Thyroid gland (tissue), 4 donors: ENCODE measurements around the gene RAB11FIP4. TPM values are rescaled to one million over a fixed set of nuclear protein-coding genes. Genes with fewer than 3 reads are reported as not detected.

Experiments used
- DNase-seq, 2 donors: peaks; one replicate each; pipeline ENCODE4 v3.0.0-alpha.2; 2019
- H3K27ac ChIP-seq, 3 donors: fragments of 200-600 bp; sonication (generic); 1 replicate in 2 of 3; 2 replicates in 1 of 3; pipeline ENCODE4 v1.5.1; 2016 to 2019; ENCODE audit warnings: mild to moderate bottlenecking in 1 of 3, moderate library complexity in 1 of 3
- H3K27me3 ChIP-seq: fragments of 200-600 bp; sonication (generic); one replicate; pipeline ENCODE4 v1.5.1; 2019
- H3K36me3 ChIP-seq, 2 donors: fragments of 200-600 bp; sonication (generic); one replicate each; pipeline ENCODE4 v1.5.1; 2016 to 2019
- H3K4me1 ChIP-seq, 2 donors: fragments of 200-600 bp; sonication (generic); one replicate each; pipeline ENCODE4 v1.5.1; 2017 to 2019
- H3K4me3 ChIP-seq, 3 donors: fragments of 200-600 bp; sonication (generic); replicated peaks in 1 of 3; 1 replicate in 2 of 3; 2 replicates in 1 of 3; pipeline ENCODE4 v1.5.1; 2016; ENCODE audit warnings: mild to moderate bottlenecking in 1 of 3
- H3K9me3 ChIP-seq: fragments of 200-600 bp; sonication (generic); one replicate; pipeline ENCODE4 v1.5.1; 2017
- CTCF ChIP-seq, 6 experiments: fragments of 200-600 bp in 3 of 6; fragments of 450-650 bp in 3 of 6; sonication (generic) in 3 of 6; IDR thresholded peaks; one replicate each; pipeline ENCODE4 v1.5.1; 2016 to 2019; ENCODE audit warnings: antibody characterized with exemption in 6 of 6, mild to moderate bottlenecking in 2 of 6, inconsistent platforms in 1 of 6, moderate library complexity in 1 of 6
- POLR2A ChIP-seq, 2 donors: fragments of 450-650 bp; IDR thresholded peaks; one replicate each; pipeline ENCODE4 v1.6.1; 2017; ENCODE audit warnings: antibody characterized with exemption in 2 of 2, mild to moderate bottlenecking in 2 of 2, moderate library complexity in 1 of 2
- WGBS, 2 donors: methylation state at CpG; one replicate each; pipeline ENCODE4 v1.1.5; 2017; 5-methylcytosine and 5-hydroxymethylcytosine counted together
- intact Hi-C: fragments of 100-400 bp; cut with DNase I; formaldehyde crosslinking; loops from one replicate; pipeline ENCODE4 v1.15.1; 2023
- total RNA-seq, 4 donors: library from RNA; depleted of rRNA; stranded (reverse); fragments of >200 nt; gene quantifications; one replicate each; pipeline ENCODE4 v1.2.3, GENCODE V29; 2016

Gene RAB11FIP4
- total RNA-seq, 4 donors from 2014 or later, result 21.1 to 44.5 (median 24.9) TPM

- peak; percentile 74 to 78 for DNase-seq
- Histone ChIP-seq H3K9me3 (no peaks in the 10 kb centered on the region), H3K36me3 (no peaks in the 10 kb centered on the region), H3K27me3 (no peaks in the 10 kb centered on the region), H3K27ac (peak overlapping the region; percentile 73 to 79 (median 73)), H3K4me1 (peaks cover 41 to 81% of the 10 kb centered on the region in 2 donors), H3K4me3 (no peak overlapping the region)
- WGBS, 2 donors, result 50 to 51% methylated on average over 6 of the region's 6 CpGs
- TF ChIP-seq POLR2A (IDR thresholded peaks at IDR 0.05), result no peak
- TF ChIP-seq CTCF (IDR thresholded peaks at IDR 0.05), result no peak
- intact Hi-C loops, result no loop called here
Observed at GRCh38 chr17:31564883-31565301, 173.4 kb downstream of the RAB11FIP4 start.

- peaks cover 41 to 83% of the 10 kb centered on the region in 2 donors for H3K4me1 ChIP-seq
- WGBS, 2 donors, result 93 to 94% methylated on average over 9 of the region's 9 CpGs
- no peaks in the 10 kb centered on the region for H3K36me3 ChIP-seq
- peak overlapping the region; percentile 73 to 79 (median 73) for H3K27ac ChIP-seq
- TF ChIP-seq CTCF (IDR thresholded peaks at IDR 0.05) (no peak), POLR2A (IDR thresholded peaks at IDR 0.05) (no peak)
- H3K4me3 ChIP-seq, result no peak overlapping the region
- no peaks in the 10 kb centered on the region for H3K9me3 ChIP-seq
- no peaks in the 10 kb centered on the region for H3K27me3 ChIP-seq
- DNase-seq, result no peak
- intact Hi-C loops, result no loop called here
Observed at GRCh38 chr17:31565652-31566051, 174.2 kb downstream of the RAB11FIP4 start.

- intact Hi-C loops, result no loop called here
- Histone ChIP-seq H3K4me3 (no peak overlapping the region), H3K9me3 (no peaks in the 10 kb centered on the region), H3K27me3 (no peaks in the 10 kb centered on the region), H3K36me3 (no peaks in the 10 kb centered on the region), H3K4me1 (peaks cover 42 to 83% of the 10 kb centered on the region in 2 donors), H3K27ac (peak overlapping the region in 2 of 3 donors; percentile 73 to 79)
- DNase-seq, result peak in 1 of 2 donors; percentile 41
- 79 to 87% methylated on average over 12 of the region's 12 CpGs for WGBS, 2 donors
- TF ChIP-seq POLR2A (IDR thresholded peaks at IDR 0.05) (no peak), CTCF (IDR thresholded peaks at IDR 0.05) (no peak)
Observed at GRCh38 chr17:31566247-31566991, 174.9 kb downstream of the RAB11FIP4 start.

GRCh38 chr17:31566992-31567373 lies 175.5 kb downstream of the RAB11FIP4 start:
- H3K27me3 ChIP-seq, result no peaks in the 10 kb centered on the region
- H3K27ac ChIP-seq, result peak overlapping the region in 2 of 3 donors; percentile 73 to 79
- no peaks in the 10 kb centered on the region for H3K9me3 ChIP-seq
- H3K4me1 ChIP-seq, result peaks cover 47 to 83% of the 10 kb centered on the region in 2 donors
- TF ChIP-seq POLR2A (IDR thresholded peaks at IDR 0.05) (no peak), CTCF (IDR thresholded peaks at IDR 0.05) (no peak)
- DNase-seq, result no peak
- H3K36me3 ChIP-seq, result no peaks in the 10 kb centered on the region
- WGBS, 2 donors, result 94% methylated on average over 6 of the region's 6 CpGs
- no peak overlapping the region for H3K4me3 ChIP-seq
- intact Hi-C loops, result no loop called here

- H3K36me3 ChIP-seq, result no peaks in the 10 kb centered on the region
- TF ChIP-seq CTCF (IDR thresholded peaks at IDR 0.05) (no peak), POLR2A (IDR thresholded peaks at IDR 0.05) (no peak)
- H3K27ac ChIP-seq, result peak overlapping the region in 2 of 3 donors; percentile 31 to 48
- no peak for DNase-seq
- peaks cover 58 to 89% of the 10 kb centered on the region in 2 donors for H3K4me1 ChIP-seq
- H3K4me3 ChIP-seq, result no peak overlapping the region
- 78 to 79% methylated on average over 7 to 9 of the region's 9 CpGs for WGBS, 2 donors
- intact Hi-C loops, result no loop called here
- no peaks in the 10 kb centered on the region for H3K9me3 ChIP-seq
- no peaks in the 10 kb centered on the region for H3K27me3 ChIP-seq
Observed at GRCh38 chr17:31568121-31568520, 176.6 kb downstream of the RAB11FIP4 start.
